ENCODE measurements around the gene PRR5L.
"Not testable (repeated sequence)": the region's sequence is repeated elsewhere in the genome, so short reads cannot be mapped to it uniquely, and the experiment has no call there.

PRR5L gene

DNA sequence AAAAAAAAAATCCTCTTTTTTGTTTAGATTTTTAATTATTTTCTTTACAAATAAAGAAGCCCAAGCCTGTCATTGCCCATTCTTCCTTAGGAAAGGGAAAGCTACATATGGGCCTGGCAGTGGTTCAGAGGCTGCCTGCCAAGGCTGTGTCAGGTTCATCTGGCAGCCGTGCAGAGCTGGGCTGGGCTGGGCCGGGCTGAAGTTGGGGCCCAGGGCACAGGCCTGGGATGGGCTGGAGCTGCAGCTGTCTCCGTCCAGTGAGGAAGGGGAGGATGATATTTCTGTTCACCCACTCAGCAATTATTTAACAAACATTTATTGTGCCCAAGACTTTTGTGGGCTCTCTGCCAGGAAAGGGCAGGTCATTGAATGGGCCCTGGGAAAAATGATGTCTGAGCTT is 4.6 kb downstream of the PRR5L start:
- ATAC-seq (replicated peaks) = no peak
- H3K36me3 Mint-ChIP-seq = no peaks in the 10 kb centered on the region
- peaks cover 17 to 24% of the 10 kb centered on the region in 2 donors for H3K27me3 Mint-ChIP-seq
- H3K27ac Mint-ChIP-seq = no peak overlapping the region
- H3K4me3 Mint-ChIP-seq = no peak overlapping the region
- no peaks in the 10 kb centered on the region for H3K9me3 Mint-ChIP-seq
- no peak for DNase-seq
- no peaks in the 10 kb centered on the region for H3K4me1 Mint-ChIP-seq

DNA sequence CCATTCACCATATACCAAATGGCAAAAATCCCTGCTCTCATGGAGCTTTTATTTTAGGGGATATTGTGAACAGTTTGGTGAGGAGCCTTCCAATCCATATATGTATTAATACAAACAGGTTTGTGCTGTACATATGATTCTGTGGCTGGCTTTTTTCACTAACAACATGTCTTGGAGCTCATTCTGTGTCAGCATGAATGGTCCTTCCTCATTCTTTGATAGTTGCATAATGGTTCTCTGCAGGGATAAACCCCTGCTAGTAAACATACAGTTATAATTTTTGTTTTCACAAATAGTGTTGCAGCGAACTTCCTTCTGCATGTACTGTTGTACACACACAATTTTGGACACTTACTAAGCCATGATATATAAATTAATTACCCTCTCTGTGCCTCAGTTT is 8.3 kb downstream of the PRR5L start:
- H3K9me3 Mint-ChIP-seq = no peaks in the 10 kb centered on the region
- no peak overlapping the region for H3K27ac Mint-ChIP-seq

DNA sequence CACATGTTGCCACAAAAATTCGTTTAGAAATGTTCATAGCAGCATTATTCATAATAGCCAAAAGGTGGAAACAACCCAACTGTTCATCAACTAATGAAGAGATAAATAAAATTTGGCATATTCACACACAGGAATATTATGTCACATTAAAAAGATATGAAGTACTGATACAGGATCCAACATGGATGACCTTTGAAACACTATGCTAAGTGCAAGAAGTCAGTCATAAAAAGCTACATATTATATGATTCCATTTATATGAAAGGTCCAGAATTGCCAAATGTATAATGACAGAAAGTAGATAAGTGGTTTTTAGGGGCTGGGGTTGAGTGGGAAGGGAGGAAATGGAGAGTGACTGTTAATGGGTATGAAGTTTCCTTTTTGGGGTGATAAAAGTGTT is 9.0 kb downstream of the PRR5L start:
- no peaks in the 10 kb centered on the region for H3K9me3 Mint-ChIP-seq
- H3K27me3 Mint-ChIP-seq = peaks cover 25 to 28% of the 10 kb centered on the region in 2 donors
- H3K4me3 Mint-ChIP-seq = no peak overlapping the region
- no peak for DNase-seq
- peaks cover 3 to 8% of the 10 kb centered on the region in 2 donors for H3K4me1 Mint-ChIP-seq
- no peak for ATAC-seq (replicated peaks)
- no peak overlapping the region for H3K27ac Mint-ChIP-seq
- H3K36me3 Mint-ChIP-seq = no peaks in the 10 kb centered on the region

More for the DNA sequence above, 8.3 kb downstream of the PRR5L start:
- ATAC-seq (replicated peaks) (no peak), DNase-seq (no peak)
- Mint-ChIP-seq H3K4me1 (peaks cover 3 to 8% of the 10 kb centered on the region in 2 donors), H3K36me3 (no peaks in the 10 kb centered on the region), H3K27me3 (peaks cover 19 to 22% of the 10 kb centered on the region in 2 donors), H3K4me3 (no peak overlapping the region)

DNA sequence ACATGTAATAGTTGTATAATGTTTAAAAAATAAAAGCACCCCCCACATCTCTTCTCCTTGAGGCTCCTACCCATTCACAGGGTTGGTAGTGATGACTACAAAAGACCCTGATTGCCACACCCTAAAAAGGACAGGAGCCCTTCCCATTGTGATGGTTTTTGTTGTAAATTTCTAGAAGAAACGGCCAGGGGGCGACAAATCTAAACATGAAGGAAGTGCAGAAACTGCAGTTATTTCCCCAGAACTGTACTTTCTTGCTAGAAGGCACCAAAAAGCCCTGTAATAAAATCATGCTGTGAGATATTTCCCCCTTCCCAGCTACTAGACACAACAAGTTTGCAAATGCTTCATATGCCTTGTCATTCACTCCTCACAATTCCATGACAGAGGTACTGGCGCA is 10.8 kb downstream of the PRR5L start:
- Mint-ChIP-seq H3K27me3 (peaks cover 25 to 26% of the 10 kb centered on the region in 2 donors), H3K27ac (no peak overlapping the region)
- ATAC-seq (replicated peaks) = peak in 1 of 2 donors; percentile 56

DNA sequence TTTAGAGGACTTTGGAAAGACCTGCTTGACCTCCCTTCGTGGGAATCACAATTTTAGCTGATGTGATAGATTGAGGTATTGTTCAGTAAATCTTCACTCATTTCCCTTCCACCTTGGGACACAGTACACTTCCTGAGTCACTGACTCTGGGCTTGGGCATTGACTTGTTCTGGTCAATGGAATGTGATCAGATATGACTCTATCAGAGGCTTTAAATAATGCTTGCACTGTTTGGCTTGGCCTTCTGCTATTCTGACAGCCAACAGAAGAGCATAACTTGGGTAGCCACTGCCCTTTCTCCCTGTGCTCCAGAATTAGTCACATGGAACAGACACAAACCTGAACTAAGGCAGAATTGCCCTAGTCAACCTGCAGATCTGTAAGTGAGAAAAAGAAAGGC is 12.5 kb downstream of the PRR5L start:
- DNase-seq = no peak
- Mint-ChIP-seq H3K4me3 (no peak overlapping the region), H3K27me3 (peaks cover 24 to 26% of the 10 kb centered on the region in 2 donors), H3K36me3 (no peaks in the 10 kb centered on the region), H3K9me3 (no peaks in the 10 kb centered on the region), H3K27ac (no peak overlapping the region), H3K4me1 (peaks cover 3 to 8% of the 10 kb centered on the region in 2 donors)
- ATAC-seq (replicated peaks) = no peak

More for the DNA sequence above, 10.8 kb downstream of the PRR5L start:
- H3K4me1 Mint-ChIP-seq = peaks cover 3 to 8% of the 10 kb centered on the region in 2 donors
- no peaks in the 10 kb centered on the region for H3K9me3 Mint-ChIP-seq
- H3K4me3 Mint-ChIP-seq = no peak overlapping the region
- DNase-seq = no peak
- H3K36me3 Mint-ChIP-seq = no peaks in the 10 kb centered on the region

DNA sequence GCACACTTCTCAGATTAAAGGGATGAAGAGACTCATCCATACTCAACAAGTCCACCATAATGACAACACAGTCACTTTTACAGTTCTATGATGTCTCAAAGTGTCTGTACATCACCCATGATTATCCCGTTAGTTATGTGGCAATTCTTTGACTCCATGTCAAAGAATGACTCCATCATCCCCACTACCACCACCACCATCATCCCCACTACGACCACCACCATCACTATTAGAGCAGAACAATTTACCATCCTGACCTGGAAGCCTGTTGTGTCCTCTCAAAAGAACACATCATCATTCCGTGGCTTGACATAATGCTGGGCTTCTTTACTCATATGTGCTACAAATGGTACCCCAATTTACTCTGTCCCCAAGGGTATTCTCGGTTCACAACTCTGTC is 13.7 kb downstream of the PRR5L start:
- H3K27ac Mint-ChIP-seq = no peak overlapping the region
- H3K9me3 Mint-ChIP-seq = no peaks in the 10 kb centered on the region
- peaks cover 29 to 31% of the 10 kb centered on the region in 2 donors for H3K27me3 Mint-ChIP-seq
- H3K36me3 Mint-ChIP-seq = no peaks in the 10 kb centered on the region
- peaks cover 3 to 8% of the 10 kb centered on the region in 2 donors for H3K4me1 Mint-ChIP-seq
- no peak overlapping the region for H3K4me3 Mint-ChIP-seq
- DNase-seq (no peak), ATAC-seq (replicated peaks) (no peak)

DNA sequence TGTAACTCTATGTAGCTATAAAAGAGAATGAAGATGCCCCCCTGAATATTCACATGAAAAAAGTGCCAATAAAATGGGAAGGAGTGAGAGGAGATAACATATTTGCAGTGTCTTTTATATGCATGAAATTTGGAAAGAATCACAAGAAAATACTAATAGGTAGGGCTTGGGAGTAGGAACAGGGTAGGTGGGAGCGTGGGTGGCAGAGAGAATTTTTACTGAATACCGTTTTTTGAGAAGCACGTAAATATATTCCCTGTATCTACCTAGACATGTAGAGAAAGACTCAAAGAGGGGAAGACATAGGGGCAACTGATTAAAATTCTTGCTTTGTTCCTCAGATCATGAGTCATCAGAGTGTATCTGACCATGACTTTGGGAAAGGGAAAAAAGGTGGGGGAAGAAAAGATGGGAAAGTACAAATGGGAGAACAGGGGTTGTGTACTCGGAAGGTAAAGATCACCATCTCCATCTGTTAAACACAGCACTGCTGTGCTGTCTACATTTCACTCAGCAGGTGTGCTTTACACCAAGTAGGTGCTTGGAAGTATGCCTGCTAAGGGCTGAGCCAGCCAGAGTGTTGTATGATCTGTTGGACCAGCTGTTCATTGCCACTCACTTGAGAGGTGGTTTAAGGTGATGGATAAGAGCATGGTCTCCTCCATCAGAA is 16.0 kb downstream of the PRR5L start:
- peaks cover 38 to 45% of the 10 kb centered on the region in 2 donors for H3K27me3 Mint-ChIP-seq
- ATAC-seq (replicated peaks) (no peak), DNase-seq (no peak)
- peaks cover 3 to 4% of the 10 kb centered on the region in 2 donors for H3K4me1 Mint-ChIP-seq
- H3K36me3 Mint-ChIP-seq = no peaks in the 10 kb centered on the region
- no peak overlapping the region for H3K27ac Mint-ChIP-seq
- no peaks in the 10 kb centered on the region for H3K9me3 Mint-ChIP-seq
- H3K4me3 Mint-ChIP-seq = no peak overlapping the region

DNA sequence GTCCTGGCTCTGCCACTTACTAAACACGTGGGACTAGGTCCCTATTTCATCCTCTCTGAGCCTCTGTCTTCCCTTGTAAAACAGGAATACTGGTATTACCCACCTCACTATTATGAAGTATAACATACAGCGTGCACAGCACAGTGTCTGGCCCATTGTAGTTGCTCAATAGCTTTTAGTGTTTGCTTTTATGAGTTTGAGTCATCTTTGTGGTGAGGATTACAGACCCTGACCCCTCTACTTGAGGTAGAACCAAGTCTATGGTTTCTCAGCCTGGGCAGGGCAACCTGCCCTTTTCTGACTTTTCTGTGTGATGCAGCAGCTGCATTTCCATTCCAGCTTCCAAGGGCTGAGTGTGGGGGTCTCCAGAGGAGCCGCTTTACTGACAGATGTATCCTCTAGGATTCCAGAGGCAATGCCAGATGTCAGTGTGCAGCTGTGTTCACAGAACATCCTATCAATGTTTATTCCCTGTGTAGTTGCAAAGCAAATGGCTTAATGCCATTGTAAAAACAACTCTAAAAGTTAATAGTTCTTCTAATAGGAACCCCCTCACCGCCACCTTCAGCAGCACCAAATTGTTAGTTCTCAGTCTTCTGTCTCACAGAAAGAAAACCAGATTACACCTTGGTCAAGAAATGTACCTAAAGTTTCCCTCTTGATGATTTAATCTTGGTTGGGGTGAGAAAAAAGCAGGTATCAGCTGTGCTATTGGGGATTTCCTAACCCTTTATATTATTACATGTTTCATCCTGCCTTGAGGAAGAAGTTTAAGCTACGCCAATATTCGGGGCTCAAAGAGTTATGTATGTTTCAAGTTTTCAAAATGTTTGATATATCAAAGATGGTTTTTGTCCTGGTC is 16.8 kb downstream of the PRR5L start:
- peaks cover 0 to 2% of the 10 kb centered on the region in 2 donors for H3K4me1 Mint-ChIP-seq
- ATAC-seq (replicated peaks) (peak; percentile 23), DNase-seq (no peak)
- H3K36me3 Mint-ChIP-seq = no peaks in the 10 kb centered on the region
- no peak overlapping the region for H3K27ac Mint-ChIP-seq
- H3K4me3 Mint-ChIP-seq = no peak overlapping the region
- peaks cover 38 to 49% of the 10 kb centered on the region in 2 donors for H3K27me3 Mint-ChIP-seq
- no peaks in the 10 kb centered on the region for H3K9me3 Mint-ChIP-seq

DNA sequence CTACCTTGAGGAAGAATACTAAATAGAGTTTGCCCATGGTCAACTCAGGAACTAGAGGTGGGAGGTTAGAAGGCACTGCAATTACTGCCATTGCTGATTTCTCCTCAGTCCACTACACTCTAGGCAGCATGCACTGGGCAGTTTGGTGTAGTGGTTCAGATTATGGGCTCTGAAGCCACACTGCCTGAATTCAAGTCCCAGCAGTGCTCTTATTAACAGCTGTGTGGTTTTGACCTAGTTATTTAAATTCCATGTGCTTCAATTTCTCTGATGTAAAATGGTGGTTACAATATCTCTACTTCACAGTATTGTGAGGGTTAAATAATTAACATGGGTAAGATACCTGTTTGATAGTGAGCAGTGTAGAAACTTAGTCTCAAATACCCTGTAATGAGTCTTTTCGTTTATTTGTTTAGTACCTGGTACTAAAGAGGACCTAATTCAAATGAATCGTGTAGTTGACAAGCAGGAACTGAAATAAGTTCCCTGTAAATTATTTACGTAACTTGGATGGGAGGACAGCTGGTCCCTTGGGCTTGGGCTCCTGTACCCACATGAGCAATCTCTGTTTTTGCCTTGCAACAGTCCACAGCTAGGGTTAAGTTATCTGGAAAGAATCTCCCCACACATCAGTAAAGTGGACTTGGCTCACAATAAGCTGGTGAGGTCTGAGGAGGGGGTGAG is 17.8 kb downstream of the PRR5L start:
- Mint-ChIP-seq H3K36me3 (no peaks in the 10 kb centered on the region), H3K9me3 (no peaks in the 10 kb centered on the region), H3K27me3 (peaks cover 36 to 55% of the 10 kb centered on the region in 2 donors), H3K4me3 (no peak overlapping the region), H3K4me1 (peaks cover 0 to 2% of the 10 kb centered on the region in 2 donors), H3K27ac (no peak overlapping the region)
- DNase-seq (no peak), ATAC-seq (replicated peaks) (peak; percentile 58 to 71)

DNA sequence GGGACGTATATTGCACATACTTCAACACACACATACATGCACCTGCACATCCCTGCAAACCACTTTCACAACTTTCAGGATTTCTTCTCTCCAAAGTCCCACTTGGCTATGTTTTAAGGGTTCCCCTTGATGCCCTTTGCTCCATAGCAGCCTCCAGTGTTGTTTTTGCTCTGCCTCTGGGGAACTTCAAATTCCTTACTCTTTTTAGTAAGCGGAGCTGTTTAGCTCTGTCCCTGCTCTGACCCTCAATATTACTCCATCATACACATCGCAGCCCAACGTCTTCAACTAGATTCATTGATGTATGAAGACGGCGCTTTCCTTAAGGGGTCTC is 18.3 kb downstream of the PRR5L start:
- H3K27ac Mint-ChIP-seq = no peak overlapping the region
- peaks cover 0 to 2% of the 10 kb centered on the region in 2 donors for H3K4me1 Mint-ChIP-seq
- H3K4me3 Mint-ChIP-seq = no peak overlapping the region
- H3K9me3 Mint-ChIP-seq = no peaks in the 10 kb centered on the region
- H3K36me3 Mint-ChIP-seq = no peaks in the 10 kb centered on the region
- peaks cover 33 to 59% of the 10 kb centered on the region in 2 donors for H3K27me3 Mint-ChIP-seq
- ATAC-seq (replicated peaks) (no peak), DNase-seq (no peak)

DNA sequence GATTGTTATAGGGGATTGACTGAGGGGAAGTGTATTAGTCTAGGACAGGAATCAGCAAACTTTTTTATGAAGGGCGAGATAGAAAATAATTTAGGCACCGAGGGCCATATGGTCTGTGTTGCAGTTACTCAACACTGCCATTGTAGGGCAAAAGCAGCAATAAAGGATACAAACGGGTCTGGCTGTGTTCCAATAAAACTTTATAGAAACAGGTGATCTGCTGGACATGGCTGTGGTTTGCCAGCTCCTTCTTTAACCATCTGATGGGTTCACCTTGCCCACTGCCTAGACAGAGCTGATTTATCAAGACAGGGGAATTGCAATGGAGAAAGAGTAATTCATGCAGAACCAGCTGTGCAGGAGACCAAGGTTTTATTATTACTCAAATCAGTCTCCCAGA is 20.0 kb downstream of the PRR5L start:
- no peak for ATAC-seq (replicated peaks)
- Mint-ChIP-seq H3K9me3 (no peaks in the 10 kb centered on the region), H3K27ac (no peak overlapping the region), H3K4me3 (no peak overlapping the region), H3K36me3 (no peaks in the 10 kb centered on the region), H3K27me3 (peaks cover 23 to 47% of the 10 kb centered on the region in 2 donors), H3K4me1 (peaks cover 0 to 2% of the 10 kb centered on the region in 2 donors)
- DNase-seq = no peak

DNA sequence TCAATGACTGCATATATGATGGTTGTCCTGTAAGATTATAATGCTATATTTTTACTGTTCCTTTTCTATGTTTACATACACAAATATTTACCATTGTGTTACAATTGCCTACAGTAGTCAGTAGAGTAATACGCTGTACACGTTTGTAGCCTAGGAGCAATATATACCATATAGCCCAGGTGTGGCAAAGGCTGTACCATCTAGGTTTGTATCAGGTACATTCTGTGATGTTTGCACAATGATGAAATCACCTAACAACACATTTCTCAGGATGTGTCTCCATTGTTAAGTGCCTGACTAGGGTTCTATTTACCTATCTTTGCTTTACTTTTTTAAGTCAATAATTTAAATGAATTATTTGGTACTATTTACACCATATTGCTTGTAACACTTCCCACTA is 21.9 kb downstream of the PRR5L start:
- Mint-ChIP-seq H3K4me3 (no peak overlapping the region), H3K27me3 (peaks cover 14 to 34% of the 10 kb centered on the region in 2 donors), H3K27ac (no peak overlapping the region), H3K9me3 (no peaks in the 10 kb centered on the region), H3K4me1 (peaks cover 0 to 2% of the 10 kb centered on the region in 2 donors), H3K36me3 (no peaks in the 10 kb centered on the region)
- DNase-seq (no peak), ATAC-seq (replicated peaks) (no peak)

DNA sequence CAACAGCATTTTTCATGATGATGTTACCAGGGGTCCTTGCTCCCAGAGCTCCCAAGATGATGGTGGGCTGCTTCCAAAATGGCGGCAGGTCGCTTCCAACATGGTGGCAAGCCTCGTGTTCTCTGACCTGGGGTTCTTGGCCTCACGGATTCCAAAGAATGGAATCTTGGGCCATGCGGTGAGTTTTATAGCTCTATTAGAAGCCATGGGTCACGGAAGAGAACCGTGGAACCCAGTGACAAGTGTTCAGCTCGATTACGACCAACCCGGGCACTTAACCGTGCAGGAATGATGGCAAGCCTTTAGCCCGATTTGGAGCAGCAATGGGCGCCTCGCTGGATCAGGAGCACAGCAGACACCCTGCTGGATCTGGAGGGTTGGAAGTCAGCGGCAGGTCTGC is 28.9 kb downstream of the PRR5L start:
- not testable (repeated sequence) for H3K36me3 Mint-ChIP-seq; H3K27me3 Mint-ChIP-seq; H3K4me3 Mint-ChIP-seq; DNase-seq; H3K9me3 Mint-ChIP-seq; ATAC-seq (replicated peaks)
- peaks cover 17 to 20% of the 10 kb centered on the region in 2 donors for H3K4me1 Mint-ChIP-seq
- H3K27ac Mint-ChIP-seq = peak overlapping the region; percentile 5

DNA sequence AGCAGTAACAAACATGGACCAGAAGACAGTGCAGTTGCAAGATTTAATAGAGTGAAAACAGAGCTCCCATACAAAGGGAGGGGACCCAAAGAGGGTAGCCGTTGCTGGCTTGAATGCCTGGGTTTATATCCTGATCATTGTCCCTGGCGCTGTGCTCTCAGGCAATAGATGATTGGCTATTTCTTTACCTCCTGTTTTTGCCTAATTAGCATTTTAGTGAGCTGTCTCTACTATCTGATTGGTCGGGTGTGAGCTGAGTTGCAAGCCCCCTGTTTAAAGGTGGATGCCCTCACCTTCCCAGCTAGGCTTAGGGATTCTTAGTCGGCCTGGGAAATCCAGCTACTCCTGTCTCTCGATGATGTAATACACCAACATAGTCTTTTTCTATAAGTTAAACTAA is 29.3 kb downstream of the PRR5L start:
- H3K27ac Mint-ChIP-seq; H3K27me3 Mint-ChIP-seq; ATAC-seq (replicated peaks); H3K36me3 Mint-ChIP-seq; H3K9me3 Mint-ChIP-seq; H3K4me3 Mint-ChIP-seq; DNase-seq: not testable (repeated sequence)
- H3K4me1 Mint-ChIP-seq = peaks cover 17 to 20% of the 10 kb centered on the region in 2 donors

All from stimulated activated naive B cell treated with anti-CD40 and anti-IgM and Interleukin-4, amounts not matched to agents 10 μg/mL and 1 μg/mL and 100 μg/mL, for 72 hours (primary cell).